RKO (cell line): Measurements from ENCODE around the gene C3orf80.

ENCODE experiments used
- DNase-seq: peaks from one replicate; pipeline ENCODE4 v3.0.0-alpha.2; 2016; ENCODE audit warnings: low spot score

Gene C3orf80

DNA sequence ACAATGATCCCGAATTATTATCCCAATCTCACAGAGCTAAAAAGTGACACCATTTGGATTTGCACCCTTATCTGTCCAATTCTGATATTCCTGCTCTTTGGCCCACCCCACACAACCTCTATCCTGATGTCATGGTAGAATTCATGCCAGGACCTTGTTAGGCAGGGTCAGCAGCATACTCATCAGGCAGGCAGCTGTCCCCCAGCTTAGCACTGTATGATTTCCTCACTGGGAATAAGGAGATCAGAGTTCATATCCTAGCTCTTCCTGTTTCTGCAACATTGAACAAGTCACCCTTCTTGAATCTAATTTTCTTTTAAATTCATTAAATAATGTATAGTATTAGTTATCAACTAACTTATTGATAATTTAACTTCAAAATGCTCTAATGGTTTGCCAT is 12.0 kb upstream of the C3orf80 start:
- DNase-seq: no peak

DNA sequence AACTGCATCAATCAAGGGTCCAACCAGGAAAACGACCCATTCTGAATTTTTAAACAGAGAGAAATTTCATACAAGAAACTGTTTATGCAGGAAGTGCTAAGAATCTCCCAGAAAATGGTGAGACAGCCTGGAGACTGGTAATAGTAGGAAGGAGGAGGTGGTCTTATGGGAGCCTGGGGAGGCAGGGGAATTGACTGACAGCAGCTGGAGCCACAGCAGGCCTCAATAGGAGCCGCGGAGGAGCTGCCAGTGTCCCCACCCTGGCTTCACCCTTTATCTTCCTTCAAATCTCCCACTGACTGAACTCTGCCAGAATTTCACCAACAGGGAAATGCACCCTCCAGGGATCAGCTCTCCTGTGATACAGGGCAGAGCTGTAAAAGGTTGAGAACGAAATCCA is 7.5 kb upstream of the C3orf80 start:
- DNase-seq: no peak

DNA sequence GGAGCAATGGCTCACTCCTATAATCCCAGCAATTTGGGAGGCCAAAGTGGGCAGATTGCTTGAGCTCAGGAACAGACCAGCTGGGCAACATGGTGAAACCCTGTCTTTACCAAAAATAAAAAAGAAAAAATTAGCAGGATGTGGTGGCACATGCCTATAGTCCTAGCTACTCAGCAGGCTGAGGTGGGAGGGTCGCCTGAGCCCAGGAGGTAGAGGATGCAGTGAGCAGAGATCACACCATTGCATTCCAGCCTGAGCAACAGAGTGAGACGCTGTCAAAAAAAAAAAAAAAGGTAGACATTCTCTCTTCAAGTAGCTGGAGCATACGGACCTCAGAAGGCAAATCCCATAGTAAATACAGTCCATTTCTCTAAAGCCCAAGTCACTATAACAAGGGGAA is 7.1 kb upstream of the C3orf80 start:
- no peak for DNase-seq

DNA sequence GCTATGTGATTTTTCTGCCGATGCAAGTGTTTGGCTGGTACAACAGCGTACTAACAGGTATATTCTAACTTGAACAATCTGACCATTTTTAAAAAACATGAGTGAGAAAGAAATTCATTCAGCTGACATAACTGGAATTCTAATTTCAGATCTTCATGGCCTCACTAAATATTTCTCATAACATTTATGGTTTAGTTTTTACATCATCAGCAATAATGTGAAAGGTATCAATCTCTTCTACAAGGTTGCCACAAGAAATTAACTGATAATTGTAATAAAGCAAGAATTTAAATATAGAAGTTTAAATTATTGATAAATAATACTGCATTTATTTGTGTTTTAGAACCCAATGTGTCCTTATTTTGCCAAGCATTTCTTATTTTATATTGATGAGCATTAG is 5.2 kb upstream of the C3orf80 start:
- no peak for DNase-seq

DNA sequence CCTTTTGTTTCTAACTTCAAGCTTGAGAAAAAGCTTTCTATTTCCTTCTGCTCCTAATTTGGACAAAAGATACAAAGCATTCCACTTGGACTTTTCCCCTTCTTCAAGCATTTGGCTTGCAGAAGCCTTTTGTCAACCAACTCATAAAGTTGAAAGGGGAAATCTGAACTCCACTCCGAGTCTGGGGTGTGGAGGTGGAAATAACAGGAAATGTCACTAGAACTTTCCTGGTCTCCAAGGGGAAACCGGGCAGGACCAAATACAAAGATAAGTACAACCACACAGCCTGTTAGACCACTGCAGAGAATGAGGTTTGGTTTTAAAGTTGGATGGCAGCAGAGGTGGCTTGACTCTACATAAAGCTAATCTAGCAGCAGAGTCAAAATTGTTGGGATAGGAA is 4.2 kb upstream of the C3orf80 start:
- no peak for DNase-seq

DNA sequence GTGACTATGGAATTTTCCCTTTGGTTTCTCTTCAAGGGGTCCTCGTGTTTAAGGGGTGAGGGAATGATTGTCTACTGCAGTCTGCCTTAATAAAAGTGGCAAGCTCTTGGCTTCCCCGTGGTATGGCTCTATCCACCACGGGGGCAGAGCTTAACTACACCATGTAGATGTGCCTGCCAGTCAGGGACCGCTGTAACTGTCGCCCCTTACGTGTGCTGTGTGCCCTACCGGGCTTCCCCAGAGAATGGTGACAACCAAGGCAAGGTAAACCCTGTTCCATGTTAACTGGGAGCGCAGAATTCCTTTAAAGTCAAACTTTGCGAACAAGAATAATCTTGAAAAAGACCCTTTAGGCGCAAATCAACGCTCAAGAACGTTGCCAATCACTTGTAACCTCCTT is 966 bp upstream of the C3orf80 start:
- no peak for DNase-seq

DNA sequence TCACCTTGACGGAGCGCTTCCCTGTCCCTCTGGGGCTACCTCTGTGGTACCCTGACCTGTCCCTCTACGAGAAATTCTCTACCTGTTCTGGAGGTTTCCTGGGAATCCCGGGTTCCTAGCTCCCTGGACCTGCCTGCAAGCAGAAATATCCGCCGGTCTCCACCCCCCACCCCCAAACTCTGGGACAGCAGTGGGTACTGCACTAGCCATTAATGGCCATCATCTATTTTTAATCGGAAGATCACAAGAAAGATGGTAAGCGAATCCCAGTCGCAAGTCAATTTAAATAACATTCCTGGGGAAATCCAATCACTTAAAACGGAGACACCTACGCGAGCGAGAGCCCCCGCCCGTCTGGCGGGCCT is 429 bp upstream of the C3orf80 start:
- DNase-seq: no peak

DNA sequence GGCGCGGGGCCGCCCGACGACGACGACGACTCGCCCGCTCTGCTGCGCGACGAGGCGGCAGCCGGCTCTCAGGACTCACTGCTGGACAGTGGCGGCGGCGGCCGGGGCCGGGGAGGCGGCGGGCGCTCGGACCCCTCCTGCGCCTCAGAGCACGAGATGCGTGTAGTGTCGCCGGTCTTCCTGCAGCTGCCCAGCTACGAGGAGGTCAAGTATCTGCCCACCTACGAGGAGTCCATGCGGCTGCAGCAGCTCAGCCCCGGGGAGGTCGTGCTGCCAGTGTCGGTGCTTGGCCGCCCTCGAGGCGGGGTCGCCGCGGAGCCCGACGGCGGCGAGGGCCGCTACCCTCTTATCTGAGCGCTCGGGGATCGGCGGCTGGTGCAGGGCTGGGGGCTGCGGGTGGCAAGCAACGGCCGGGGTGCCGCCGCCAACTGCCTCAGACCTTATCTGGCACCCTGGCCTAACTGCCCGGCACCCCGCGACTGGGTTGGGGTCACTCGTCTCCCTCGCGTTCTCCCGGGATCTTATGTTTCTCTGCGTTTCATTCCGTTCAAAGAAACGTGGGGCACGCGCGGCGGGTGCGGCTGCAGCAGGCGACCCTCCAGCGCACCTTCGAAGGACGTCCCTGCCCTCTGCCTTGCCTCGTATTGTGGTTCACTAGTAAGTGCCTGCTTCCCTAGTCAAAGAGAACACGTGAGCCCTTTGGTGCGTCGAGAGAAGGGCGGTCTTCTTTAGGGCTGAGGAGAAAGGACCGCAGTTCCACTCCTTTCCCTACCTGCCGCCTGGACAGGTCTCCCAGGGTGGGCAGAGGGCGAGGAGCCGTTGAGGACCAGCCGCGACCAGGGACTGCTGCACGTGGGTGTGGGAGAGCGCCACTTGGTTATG is 1.0 kb downstream of the C3orf80 start:
- DNase-seq: no peak

DNA sequence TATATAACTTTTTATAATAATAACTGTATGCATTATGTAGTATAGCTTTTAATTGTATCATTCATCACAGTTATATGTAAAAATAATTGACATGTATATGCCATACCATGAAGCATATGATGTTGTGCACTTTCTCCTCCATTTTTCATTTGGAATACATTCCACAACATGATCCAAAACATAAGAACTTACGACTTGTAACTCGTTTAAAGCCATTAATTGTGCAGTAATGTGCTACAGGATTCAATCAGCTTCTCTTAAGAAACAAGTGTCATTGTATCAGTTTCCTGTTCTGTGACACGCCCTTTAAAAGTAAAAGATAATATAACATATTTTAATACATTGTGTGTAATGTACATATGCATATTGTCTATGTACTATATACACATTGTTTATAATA is 2.2 kb downstream of the C3orf80 start:
- DNase-seq: no peak

DNA sequence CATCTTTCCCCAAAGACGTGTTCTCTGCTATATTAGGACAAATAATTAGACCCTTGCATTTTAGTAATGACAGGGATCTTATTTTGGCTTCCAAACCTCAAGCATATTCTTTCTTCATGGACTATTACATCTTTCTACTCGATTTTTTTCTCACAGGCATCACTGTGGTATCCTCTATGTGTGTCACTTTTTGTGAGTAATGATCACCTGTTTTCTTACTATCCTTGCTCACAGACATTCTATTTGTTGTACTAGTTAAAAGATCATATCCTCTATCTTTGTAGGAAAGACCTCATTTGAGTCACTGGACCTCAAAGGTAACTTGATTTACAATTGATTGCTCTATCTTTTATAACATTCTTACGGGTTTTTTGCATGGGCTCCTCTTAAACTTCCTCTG is 6.8 kb downstream of the C3orf80 start:
- DNase-seq: peak; percentile 5

DNA sequence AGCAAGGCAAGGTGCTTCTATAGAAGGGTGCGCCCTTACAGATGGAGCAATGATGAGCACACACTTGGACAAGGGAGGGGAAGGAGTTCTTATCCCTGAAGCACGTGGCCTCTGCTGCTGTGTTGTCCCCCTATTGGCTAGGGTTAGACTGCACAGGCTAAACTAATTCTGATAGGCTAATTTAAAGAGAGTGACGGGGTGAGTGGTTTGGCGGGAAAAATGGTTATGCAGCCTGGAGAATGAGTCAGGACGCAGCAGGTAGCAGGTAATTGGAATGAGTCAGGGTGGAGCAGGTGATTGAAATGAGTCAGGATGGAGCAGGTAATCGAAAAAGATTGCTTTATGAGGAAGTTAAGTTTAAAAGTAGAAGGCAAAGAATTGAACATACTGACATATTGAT is 15.5 kb downstream of the C3orf80 start:
- peak; percentile 1 for DNase-seq

DNA sequence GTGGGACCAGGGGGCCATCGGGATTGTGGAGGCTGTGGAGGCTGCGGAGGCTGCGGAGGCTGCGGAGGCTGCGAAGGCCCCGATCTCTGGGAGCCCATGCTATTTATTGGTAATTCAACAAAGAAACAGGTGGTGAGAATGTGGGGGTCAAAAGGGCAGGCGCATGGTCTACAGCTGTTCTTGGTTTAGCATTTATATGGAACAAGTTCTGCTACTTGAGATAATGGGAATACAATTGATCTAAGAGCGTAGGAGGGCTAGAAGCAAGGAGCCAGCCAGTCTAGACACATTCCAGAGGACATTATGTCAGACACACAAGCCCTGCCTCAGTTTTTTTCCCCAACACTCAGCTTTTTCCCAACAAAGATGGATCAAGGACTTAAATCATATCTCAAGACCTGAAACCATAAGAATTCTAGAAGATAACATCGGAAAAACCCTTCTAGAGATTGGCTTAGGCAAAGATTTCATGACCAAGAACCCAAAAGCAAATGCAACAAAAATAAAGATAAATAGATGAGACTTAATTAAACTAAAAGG is 20.1 kb downstream of the C3orf80 start:
- DNase-seq: no peak

DNA sequence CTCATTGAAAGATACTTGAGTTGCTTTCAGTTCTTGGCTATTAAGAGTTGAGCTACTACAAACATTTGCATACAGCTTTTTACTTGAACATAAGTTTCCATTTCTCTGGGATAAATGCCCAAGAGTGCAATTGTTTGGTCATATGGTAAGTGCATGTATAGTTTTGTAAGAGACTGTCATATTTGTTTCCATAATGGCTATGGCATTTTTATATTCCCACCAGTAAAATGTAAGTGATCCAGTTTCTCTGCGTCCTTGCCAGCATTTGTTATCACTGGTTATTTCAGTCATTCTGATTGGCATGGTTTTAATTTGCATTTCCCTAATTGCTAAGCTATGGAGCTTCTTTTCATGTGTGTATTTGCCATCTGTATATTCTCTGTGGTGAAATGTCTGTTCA is 22.5 kb downstream of the C3orf80 start:
- no peak for DNase-seq

DNA sequence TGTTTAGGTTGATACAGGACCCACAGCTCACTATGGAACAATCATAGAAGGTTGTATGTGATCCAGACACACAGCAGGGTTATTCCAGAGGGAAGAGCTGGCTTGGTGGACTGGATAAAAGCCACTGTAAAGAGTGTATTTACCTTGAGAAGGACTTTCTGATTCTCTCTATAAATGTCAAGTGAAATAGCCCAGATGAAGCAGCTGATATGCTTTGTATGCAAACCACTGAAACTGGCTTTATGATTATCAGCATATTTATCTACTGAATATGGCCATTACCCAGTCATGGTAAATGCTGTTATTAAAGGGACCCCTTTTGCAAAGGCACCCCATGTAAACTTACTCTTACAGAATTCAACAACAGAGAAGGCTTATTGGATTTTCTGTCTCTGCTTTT is 28.1 kb downstream of the C3orf80 start:
- DNase-seq: no peak

DNA sequence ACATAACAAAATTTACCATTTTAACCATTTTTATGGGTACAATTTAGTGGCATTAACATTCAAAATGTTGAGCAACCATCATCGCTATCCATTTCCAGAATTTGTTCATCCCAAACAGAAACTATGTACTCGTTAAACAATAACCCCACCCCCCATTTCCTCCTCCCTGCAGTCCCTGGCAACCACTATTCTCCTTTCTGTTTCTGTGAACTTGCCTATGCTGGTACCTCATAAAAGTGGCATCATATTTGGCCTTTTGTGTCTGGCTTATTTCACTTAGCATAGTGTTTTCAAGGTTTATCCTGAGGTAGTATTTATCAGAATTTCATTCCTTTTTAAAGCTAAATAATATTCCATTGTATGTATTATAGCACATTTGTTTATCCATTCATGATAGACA is 32.4 kb downstream of the C3orf80 start:
- no peak for DNase-seq

DNA sequence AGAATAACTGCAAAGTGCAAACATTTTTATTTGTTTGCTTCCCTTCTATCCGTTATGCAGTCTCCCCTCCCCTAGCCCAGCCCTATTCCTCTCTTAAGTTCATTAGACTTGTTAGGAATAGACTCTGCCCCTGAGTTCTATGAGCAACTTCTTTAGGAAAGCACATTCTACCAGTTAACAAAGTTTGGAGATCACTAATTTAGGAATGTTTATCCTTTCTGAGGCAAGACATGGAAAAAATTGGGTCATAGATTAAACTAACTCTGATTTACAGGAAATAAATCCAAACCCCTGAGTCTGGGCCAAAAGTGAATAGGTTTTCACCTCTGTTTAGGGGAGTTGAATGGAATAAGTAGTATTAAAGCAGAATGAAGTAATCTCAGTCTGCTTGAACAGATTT is 34.4 kb downstream of the C3orf80 start:
- no peak for DNase-seq

DNA sequence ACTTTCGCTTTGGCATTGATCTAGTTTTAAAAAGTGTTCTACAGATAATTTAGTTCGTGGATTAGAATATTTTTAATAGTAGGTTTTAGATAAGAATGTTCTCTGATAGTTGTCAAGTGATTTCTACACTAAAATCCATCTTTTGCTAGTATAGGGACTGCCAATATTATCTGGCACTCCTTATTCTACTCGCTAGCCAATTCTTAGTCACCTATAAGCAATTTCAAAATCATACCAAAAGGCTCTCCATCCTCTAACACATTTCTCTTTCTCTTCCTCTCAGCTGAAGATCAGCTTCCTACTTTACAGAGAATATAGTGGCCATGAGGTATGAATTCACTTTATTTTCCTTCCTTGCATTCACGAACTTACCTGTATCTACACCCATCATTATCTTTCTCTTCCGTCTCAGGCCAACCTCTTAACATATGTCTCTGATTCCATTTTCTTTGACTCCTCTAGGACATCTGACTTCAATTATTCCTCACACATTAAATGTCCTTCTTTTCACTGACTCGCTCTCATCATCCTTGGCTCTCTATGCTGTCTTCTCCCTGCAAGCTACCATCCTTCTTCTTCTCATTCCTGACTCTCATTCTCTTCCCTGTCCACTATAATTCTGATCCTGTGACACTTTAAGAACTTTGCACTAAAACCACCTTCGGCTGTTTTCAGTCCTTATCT is 35.5 kb downstream of the C3orf80 start:
- DNase-seq: no peak

DNA sequence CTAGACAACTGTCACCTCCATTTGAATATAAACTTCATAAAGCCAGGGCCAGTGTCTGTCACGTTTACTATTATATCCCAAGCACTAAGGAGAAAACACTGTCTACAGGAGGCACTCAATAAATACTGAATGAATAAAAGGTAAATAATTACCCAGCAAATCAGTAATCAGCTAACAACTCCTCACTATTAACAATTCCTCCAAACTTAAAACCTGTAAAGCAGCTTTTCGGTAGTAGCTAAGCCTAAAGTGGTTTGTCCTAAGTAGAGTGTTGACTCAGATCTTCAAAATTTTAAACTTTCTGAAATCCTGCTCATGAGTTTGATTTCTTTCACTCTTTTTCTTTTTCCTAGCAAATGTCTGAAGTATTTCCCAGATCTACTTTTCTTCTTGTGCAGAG is 39.9 kb downstream of the C3orf80 start:
- DNase-seq: no peak
